ENCODE measurements around the gene TOMT. TPM values are rescaled to one million over a fixed set of nuclear protein-coding genes. Genes with fewer than 3 reads are reported as not detected.

TOMT gene
- total RNA-seq, 1 experiment from 2014 or later, result not detected

DNA sequence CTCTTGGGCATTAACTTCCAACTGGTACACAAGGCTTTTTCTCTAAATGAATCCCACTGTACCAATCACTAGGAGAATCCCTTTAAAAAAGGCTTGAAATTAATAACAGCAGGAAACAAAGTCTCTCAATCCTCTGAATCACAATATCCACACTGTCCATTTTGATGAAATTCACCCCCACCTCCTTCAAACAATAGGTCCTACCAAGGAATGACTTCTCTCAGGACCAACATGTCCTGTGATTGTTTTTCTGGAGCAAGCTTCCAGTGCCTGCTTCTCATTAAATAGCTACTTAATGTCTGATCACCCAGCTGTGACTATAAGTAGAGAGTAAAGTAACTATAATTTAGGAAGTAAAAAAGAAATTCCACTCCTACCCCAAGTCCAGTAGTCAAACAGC lies 38.5 kb upstream of the TOMT start:
- intact Hi-C loops (cut with micrococcal nuclease; ENCODE audit: unreplicated experiment), result no loop called here
- BruUV-seq (replicated peaks), result no TSS peak
- Mint-ChIP-seq H3K27ac (ENCODE audit: unreplicated experiment) (no peak overlapping the region), H3K4me3 (ENCODE audit: low read depth, unreplicated experiment) (no peak overlapping the region), H3K4me1 (ENCODE audit: low read depth, unreplicated experiment) (peaks cover 40% of the 10 kb centered on the region), H3K36me3 (ENCODE audit: insufficient read depth, unreplicated experiment) (peaks cover 20% of the 10 kb centered on the region), H3K27me3 (ENCODE audit: unreplicated experiment) (no peaks in the 10 kb centered on the region), H3K9me3 (ENCODE audit: low read depth, unreplicated experiment) (no peaks in the 10 kb centered on the region)
- CTCF ChIA-PET, result interaction anchor here (0.6 kb wide), 1 partner anchor 1845 kb away, joined by 5 read pairs; no protein-coding TSS in a partner anchor
- TF ChIP-seq, protein P1, sequence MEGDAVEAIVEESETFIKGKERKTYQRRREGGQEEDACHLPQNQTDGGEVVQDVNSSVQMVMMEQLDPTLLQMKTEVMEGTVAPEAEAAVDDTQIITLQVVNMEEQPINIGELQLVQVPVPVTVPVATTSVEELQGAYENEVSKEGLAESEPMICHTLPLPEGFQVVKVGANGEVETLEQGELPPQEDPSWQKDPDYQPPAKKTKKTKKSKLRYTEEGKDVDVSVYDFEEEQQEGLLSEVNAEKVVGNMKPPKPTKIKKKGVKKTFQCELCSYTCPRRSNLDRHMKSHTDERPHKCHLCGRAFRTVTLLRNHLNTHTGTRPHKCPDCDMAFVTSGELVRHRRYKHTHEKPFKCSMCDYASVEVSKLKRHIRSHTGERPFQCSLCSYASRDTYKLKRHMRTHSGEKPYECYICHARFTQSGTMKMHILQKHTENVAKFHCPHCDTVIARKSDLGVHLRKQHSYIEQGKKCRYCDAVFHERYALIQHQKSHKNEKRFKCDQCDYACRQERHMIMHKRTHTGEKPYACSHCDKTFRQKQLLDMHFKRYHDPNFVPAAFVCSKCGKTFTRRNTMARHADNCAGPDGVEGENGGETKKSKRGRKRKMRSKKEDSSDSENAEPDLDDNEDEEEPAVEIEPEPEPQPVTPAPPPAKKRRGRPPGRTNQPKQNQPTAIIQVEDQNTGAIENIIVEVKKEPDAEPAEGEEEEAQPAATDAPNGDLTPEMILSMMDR (IDR thresholded peaks at IDR 0.05; ENCODE audit: unreplicated experiment), result no peak
- DNase-seq, result no peak

- H3K4me3 Mint-ChIP-seq (ENCODE audit: low read depth, unreplicated experiment), result no peak overlapping the region
- H3K36me3 Mint-ChIP-seq (ENCODE audit: insufficient read depth, unreplicated experiment), result peaks cover 24% of the 10 kb centered on the region
- intact Hi-C loops (cut with micrococcal nuclease; ENCODE audit: unreplicated experiment), result no loop called here
- CTCF ChIA-PET, result no interaction called here
- H3K27me3 Mint-ChIP-seq (ENCODE audit: unreplicated experiment), result no peaks in the 10 kb centered on the region
- no peaks in the 10 kb centered on the region for H3K9me3 Mint-ChIP-seq (ENCODE audit: low read depth, unreplicated experiment)
- H3K27ac Mint-ChIP-seq (ENCODE audit: unreplicated experiment), result no peak overlapping the region
- no peak for DNase-seq
- BruUV-seq (replicated peaks), result no TSS peak
- TF ChIP-seq, protein P1 (IDR thresholded peaks at IDR 0.05; ENCODE audit: unreplicated experiment), result no peak
- H3K4me1 Mint-ChIP-seq (ENCODE audit: low read depth, unreplicated experiment), result peaks cover 44% of the 10 kb centered on the region
Observed at GRCh38 chr11:72067676-72068075, 38.0 kb upstream of the TOMT start.

DNA sequence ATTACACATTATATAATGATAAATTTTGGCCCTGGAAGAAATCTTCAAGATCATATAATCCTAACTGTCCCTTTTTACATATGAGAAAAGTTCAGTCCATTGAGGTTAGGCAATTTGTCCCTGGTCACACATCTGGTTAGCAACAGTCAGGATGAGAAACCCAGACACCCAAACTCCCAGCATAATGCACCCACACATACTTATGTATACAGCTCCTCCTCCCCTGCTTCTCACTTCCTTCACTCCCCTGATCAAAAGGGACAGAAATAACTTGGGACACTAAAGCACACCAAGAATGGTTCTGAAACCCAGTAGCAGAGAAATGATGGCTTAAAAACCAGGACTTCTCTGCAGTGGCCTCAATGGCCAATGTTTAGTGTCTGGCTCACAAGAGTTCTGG lies 36.5 kb upstream of the TOMT start:
- peak overlapping the region; percentile 44 for H3K4me3 Mint-ChIP-seq (ENCODE audit: low read depth, unreplicated experiment)
- peak overlapping the region; percentile 20 for H3K27ac Mint-ChIP-seq (ENCODE audit: unreplicated experiment)
- intact Hi-C loops (cut with micrococcal nuclease; ENCODE audit: unreplicated experiment), result no loop called here
- no peaks in the 10 kb centered on the region for H3K9me3 Mint-ChIP-seq (ENCODE audit: low read depth, unreplicated experiment)
- no TSS peak for BruUV-seq (replicated peaks)
- DNase-seq, result no peak
- H3K4me1 Mint-ChIP-seq (ENCODE audit: low read depth, unreplicated experiment), result peaks cover 54% of the 10 kb centered on the region
- no peaks in the 10 kb centered on the region for H3K27me3 Mint-ChIP-seq (ENCODE audit: unreplicated experiment)
- peaks cover 21% of the 10 kb centered on the region for H3K36me3 Mint-ChIP-seq (ENCODE audit: insufficient read depth, unreplicated experiment)
- TF ChIP-seq, protein P1 (IDR thresholded peaks at IDR 0.05; ENCODE audit: unreplicated experiment), result no peak
- CTCF ChIA-PET, result interaction anchor here (0.6 kb wide), 1 partner anchor 118 kb away, joined by 7 read pairs; no protein-coding TSS in a partner anchor

GRCh38 chr11:72069787-72070251 lies 35.9 kb upstream of the TOMT start:
- TF ChIP-seq, protein P1 (IDR thresholded peaks at IDR 0.05; ENCODE audit: unreplicated experiment), result no peak
- Mint-ChIP-seq H3K9me3 (ENCODE audit: low read depth, unreplicated experiment) (no peaks in the 10 kb centered on the region), H3K36me3 (ENCODE audit: insufficient read depth, unreplicated experiment) (peaks cover 18% of the 10 kb centered on the region), H3K27me3 (ENCODE audit: unreplicated experiment) (no peaks in the 10 kb centered on the region), H3K4me1 (ENCODE audit: low read depth, unreplicated experiment) (peaks cover 54% of the 10 kb centered on the region), H3K27ac (ENCODE audit: unreplicated experiment) (peak overlapping the region; percentile 20), H3K4me3 (ENCODE audit: low read depth, unreplicated experiment) (peak overlapping the region; percentile 44)
- intact Hi-C loops (cut with micrococcal nuclease; ENCODE audit: unreplicated experiment), result no loop called here
- CTCF ChIA-PET, result interaction anchor here (0.9 kb wide), 1 partner anchor 8 kb away, joined by 3 read pairs; no protein-coding TSS in a partner anchor
- BruUV-seq (replicated peaks), result no TSS peak
- DNase-seq, result peak; percentile 68
